Ovary (tissue), 3 donors: Measurements from ENCODE around the gene TCEAL5.

Source experiments
- EP300 ChIP-seq: sonication (generic); formaldehyde crosslinking; IDR thresholded peaks from one replicate; pipeline ENCODE4 v1.6.1; 2017; ENCODE audit warnings: antibody characterized with exemption
- POLR2A ChIP-seq: fragments of 450-650 bp; IDR thresholded peaks from one replicate; pipeline ENCODE4 v1.6.1; 2017; ENCODE audit warnings: antibody characterized with exemption, mild to moderate bottlenecking, moderate library complexity
- TF ChIP-seq, protein P1 (sequence below), 3 donors: fragments of 450-650 bp in 2 of 3; fragments of 200-600 bp in 1 of 3; IDR thresholded peaks; one replicate each; pipeline versions ENCODE4 v1.5.1 to v1.8.0; 2016 to 2022; ENCODE audit warnings: antibody characterized with exemption in 3 of 3, mild to moderate bottlenecking in 1 of 3
- donor health status: DM: no; HTN: no; CAD: no.

DNA sequence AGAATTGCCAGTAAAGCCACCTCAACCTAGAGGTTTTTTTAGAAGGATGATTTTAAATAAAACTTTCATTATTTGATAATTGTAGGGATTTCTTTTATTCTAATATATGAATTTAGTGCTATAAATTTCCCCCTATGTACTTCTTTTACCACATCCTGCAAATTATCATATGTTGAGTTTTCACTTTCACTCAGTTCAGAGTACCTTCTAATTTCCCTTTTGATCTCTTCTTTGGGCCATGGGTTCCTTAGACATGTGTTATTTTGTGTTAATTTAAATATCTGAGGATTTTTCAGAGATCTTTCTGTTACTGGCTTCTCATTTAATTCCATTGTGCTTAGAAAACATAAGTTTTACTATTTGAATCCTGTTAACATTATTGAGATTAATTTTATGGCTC is 28.2 kb upstream of the TCEAL5 start:
- TF ChIP-seq, protein P1, sequence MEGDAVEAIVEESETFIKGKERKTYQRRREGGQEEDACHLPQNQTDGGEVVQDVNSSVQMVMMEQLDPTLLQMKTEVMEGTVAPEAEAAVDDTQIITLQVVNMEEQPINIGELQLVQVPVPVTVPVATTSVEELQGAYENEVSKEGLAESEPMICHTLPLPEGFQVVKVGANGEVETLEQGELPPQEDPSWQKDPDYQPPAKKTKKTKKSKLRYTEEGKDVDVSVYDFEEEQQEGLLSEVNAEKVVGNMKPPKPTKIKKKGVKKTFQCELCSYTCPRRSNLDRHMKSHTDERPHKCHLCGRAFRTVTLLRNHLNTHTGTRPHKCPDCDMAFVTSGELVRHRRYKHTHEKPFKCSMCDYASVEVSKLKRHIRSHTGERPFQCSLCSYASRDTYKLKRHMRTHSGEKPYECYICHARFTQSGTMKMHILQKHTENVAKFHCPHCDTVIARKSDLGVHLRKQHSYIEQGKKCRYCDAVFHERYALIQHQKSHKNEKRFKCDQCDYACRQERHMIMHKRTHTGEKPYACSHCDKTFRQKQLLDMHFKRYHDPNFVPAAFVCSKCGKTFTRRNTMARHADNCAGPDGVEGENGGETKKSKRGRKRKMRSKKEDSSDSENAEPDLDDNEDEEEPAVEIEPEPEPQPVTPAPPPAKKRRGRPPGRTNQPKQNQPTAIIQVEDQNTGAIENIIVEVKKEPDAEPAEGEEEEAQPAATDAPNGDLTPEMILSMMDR (IDR thresholded peaks at IDR 0.05) = no peak
- TF ChIP-seq POLR2A (no peak), EP300 (no peak)
